Loucy (cell line): ENCODE data around the gene TP73.

Source experiments
- CTCF ChIP-seq: fragments of 200-600 bp; sonication (generic); conservative IDR thresholded peaks from 2 replicates; pipeline ENCODE4 v1.5.1; 2014; ENCODE audit warnings: mild to moderate bottlenecking, antibody characterized with exemption, low read length
- EZH2phosphoT487 ChIP-seq: fragments of 200-600 bp; IDR thresholded peaks from 2 replicates; pipeline ENCODE4 v1.6.1; 2018; ENCODE audit warnings: antibody characterized with exemption, mild to moderate bottlenecking, moderate library complexity, borderline replicate concordance

GRCh38 chr1:3668585-3669300 is 16.4 kb downstream of the TP73 start:
- TF ChIP-seq CTCF (no peak), EZH2phosphoT487 (no peak)
